DOHH2 (cell line): ENCODE results near the gene OTX2.

Source experiments
- H3F3A ChIP-seq: fragments of 200-600 bp; sonication (generic), shearing (Covaris generic); 2 replicates; pipeline ENCODE4 v1.6.0; 2016; ENCODE audit warnings: antibody characterized with exemption, mild to moderate bottlenecking; ENCODE audit not compliant: control insufficient read depth, insufficient read depth
- H3K27ac ChIP-seq: fragments of 200-600 bp; sonication (generic); 2 replicates; pipeline ENCODE4 v1.5.1; 2014; ENCODE audit warnings: low read depth, mild to moderate bottlenecking, low read length, moderate library complexity
- H3K27me3 ChIP-seq: fragments of 200-600 bp; sonication (generic); 2 replicates; pipeline ENCODE4 v1.6.1; 2014; ENCODE audit warnings: mild to moderate bottlenecking, low read length, mixed read lengths; ENCODE audit not compliant: control insufficient read depth
- H3K36me3 ChIP-seq: fragments of 200-600 bp; sonication (generic); 2 replicates; pipeline ENCODE4 v1.6.1; 2014; ENCODE audit warnings: mild to moderate bottlenecking, low read length, moderate library complexity, mixed read lengths; ENCODE audit not compliant: control insufficient read depth
- H3K4me1 ChIP-seq: fragments of 200-600 bp; sonication (generic); 2 replicates; pipeline ENCODE4 v1.6.1; 2014; ENCODE audit warnings: mild to moderate bottlenecking, low read length, mixed read lengths; ENCODE audit not compliant: control insufficient read depth
- H3K4me2 ChIP-seq: fragments of 200-600 bp; sonication (generic); 2 replicates; pipeline ENCODE4 v1.6.0; 2014; ENCODE audit warnings: mild to moderate bottlenecking, low read length, moderate library complexity
- H3K4me3 ChIP-seq: fragments of 200-600 bp; sonication (generic); 2 replicates; pipeline ENCODE4 v1.5.1; 2014; ENCODE audit warnings: mild to moderate bottlenecking, low read length, mixed read lengths
- H3K79me2 ChIP-seq: fragments of 200-600 bp; sonication (generic); 2 replicates; pipeline ENCODE4 v1.6.1; 2014; ENCODE audit warnings: mild to moderate bottlenecking, low read length, mixed read lengths; ENCODE audit not compliant: control insufficient read depth
- H3K9me2 ChIP-seq: fragments of 200-600 bp; sonication (generic); replicated peaks from 2 replicates; pipeline ENCODE4 v1.6.1; 2014; ENCODE audit warnings: mild to moderate bottlenecking, low read length, mixed read lengths; ENCODE audit not compliant: control insufficient read depth
- H3K9me3 ChIP-seq: fragments of 200-600 bp; sonication (generic); 2 replicates; pipeline ENCODE4 v1.6.1; 2014; ENCODE audit warnings: antibody characterized with exemption, low read length, mixed read lengths; ENCODE audit not compliant: control insufficient read depth, insufficient read depth
- H4K20me1 ChIP-seq: fragments of 200-600 bp; sonication (generic); 2 replicates; pipeline ENCODE4 v1.6.0; 2014; ENCODE audit warnings: low read depth, mild to moderate bottlenecking, antibody characterized with exemption, low read length, moderate library complexity; ENCODE audit not compliant: control insufficient read depth, insufficient read depth
- CTCF ChIP-seq: fragments of 200-600 bp; sonication (generic); IDR thresholded peaks from one replicate; pipeline ENCODE4 v1.5.1; 2014; ENCODE audit warnings: antibody characterized with exemption, mild to moderate bottlenecking, low read depth, low read length; ENCODE audit not compliant: poor library complexity, severe bottlenecking
- EZH2phosphoT487 ChIP-seq: fragments of 200-600 bp; sonication (generic); IDR thresholded peaks from 2 replicates; pipeline ENCODE4 v1.6.1; 2017; ENCODE audit warnings: borderline replicate concordance, mild to moderate bottlenecking, antibody characterized with exemption, low read length, moderate library complexity, mixed read lengths

Gene OTX2

GRCh38 chr14:56813143-56813551, 2.9 kb upstream of the OTX2 start:
- no peak overlapping the region for H3K4me2 ChIP-seq
- H3K27ac ChIP-seq, result no peak overlapping the region
- TF ChIP-seq EZH2phosphoT487, result no peak
- TF ChIP-seq CTCF, result no peak
- H3K27me3 ChIP-seq, result peaks cover 14% of the 10 kb centered on the region
- H3K79me2 ChIP-seq, result no peaks in the 10 kb centered on the region
- H3K9me3 ChIP-seq, result no peaks in the 10 kb centered on the region
- H3K9me2 ChIP-seq, result no peaks in the 10 kb centered on the region
- no peaks in the 10 kb centered on the region for H3K36me3 ChIP-seq
- H4K20me1 ChIP-seq, result no peaks in the 10 kb centered on the region
- no peaks in the 10 kb centered on the region for H3K4me1 ChIP-seq
- no peaks in the 10 kb centered on the region for H3F3A ChIP-seq
- H3K4me3 ChIP-seq, result no peak overlapping the region

GRCh38 chr14:56812364-56813141, 2.3 kb upstream of the OTX2 start:
- no peaks in the 10 kb centered on the region for H3K4me1 ChIP-seq
- no peaks in the 10 kb centered on the region for H3F3A ChIP-seq
- H3K79me2 ChIP-seq, result no peaks in the 10 kb centered on the region
- no peaks in the 10 kb centered on the region for H3K36me3 ChIP-seq
- no peaks in the 10 kb centered on the region for H3K9me2 ChIP-seq
- H3K4me3 ChIP-seq, result no peak overlapping the region
- peaks cover 14% of the 10 kb centered on the region for H3K27me3 ChIP-seq
- no peaks in the 10 kb centered on the region for H3K9me3 ChIP-seq
- H4K20me1 ChIP-seq, result no peaks in the 10 kb centered on the region
- TF ChIP-seq EZH2phosphoT487, result no peak
- no peak for TF ChIP-seq CTCF
- H3K4me2 ChIP-seq, result no peak overlapping the region
- no peak overlapping the region for H3K27ac ChIP-seq

GRCh38 chr14:56811593-56812363, 1.5 kb upstream of the OTX2 start:
- no peaks in the 10 kb centered on the region for H3K4me1 ChIP-seq
- H3K27me3 ChIP-seq, result peaks cover 14% of the 10 kb centered on the region
- H3K27ac ChIP-seq, result no peak overlapping the region
- no peaks in the 10 kb centered on the region for H3F3A ChIP-seq
- no peaks in the 10 kb centered on the region for H3K9me3 ChIP-seq
- H3K4me3 ChIP-seq, result no peak overlapping the region
- no peaks in the 10 kb centered on the region for H4K20me1 ChIP-seq
- TF ChIP-seq EZH2phosphoT487, result no peak
- TF ChIP-seq CTCF, result no peak
- no peaks in the 10 kb centered on the region for H3K9me2 ChIP-seq
- H3K36me3 ChIP-seq, result no peaks in the 10 kb centered on the region
- H3K79me2 ChIP-seq, result no peaks in the 10 kb centered on the region
- H3K4me2 ChIP-seq, result no peak overlapping the region
